HG02610 (cell line): ENCODE results near the gene ROR2.

Experiments used
- ATAC-seq: cut with Tn5 transposase; IDR thresholded peaks from one replicate; pipeline ENCODE4 v1.9.1; 2021; ENCODE audit warnings: mild to moderate bottlenecking, moderate library complexity; ENCODE audit not compliant: unreplicated experiment

The ROR2 gene

GRCh38 chr9:91820126-91820750 lies 129.8 kb downstream of the ROR2 start:
- no peak for ATAC-seq

DNA sequence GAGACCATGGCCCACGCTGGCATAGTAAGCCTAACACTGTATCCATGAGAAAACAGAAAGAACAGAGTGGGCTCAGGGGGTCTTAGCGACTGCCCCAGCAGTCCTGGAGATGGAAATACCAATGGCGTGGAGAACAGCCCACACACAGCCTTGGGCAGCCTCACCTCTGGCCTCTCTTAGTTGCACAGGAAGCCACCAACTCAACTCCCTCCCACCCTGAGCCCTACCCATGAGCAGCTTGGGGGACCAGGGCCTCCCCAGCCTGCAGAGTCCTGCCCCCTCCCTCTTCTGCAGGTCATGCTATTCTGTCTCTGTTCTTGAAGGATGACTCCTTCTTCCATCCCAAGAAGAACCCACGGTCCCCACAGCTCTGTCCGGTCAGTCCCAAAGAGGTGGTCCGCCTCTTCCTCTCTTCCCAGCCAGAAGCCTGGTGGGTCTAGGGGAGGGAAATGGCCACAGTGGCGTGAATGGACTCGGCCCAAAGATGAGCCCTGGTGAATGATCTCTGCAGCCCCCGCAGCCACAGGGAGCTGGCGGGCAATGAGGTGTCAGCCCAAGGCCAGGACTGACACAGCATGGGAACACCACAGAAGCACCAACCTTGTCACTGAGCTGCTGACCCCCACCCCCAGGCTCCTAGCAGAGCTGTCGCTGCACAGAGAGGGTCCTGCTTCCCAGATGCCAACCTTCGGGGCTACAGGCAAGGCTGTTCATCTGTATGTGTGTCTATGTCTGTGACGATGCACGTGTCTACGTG lies 131.2 kb downstream of the ROR2 start:
- ATAC-seq: no peak

- no peak for ATAC-seq
Measured at GRCh38 chr9:91818225-91818585, 131.8 kb downstream of the ROR2 start.

DNA sequence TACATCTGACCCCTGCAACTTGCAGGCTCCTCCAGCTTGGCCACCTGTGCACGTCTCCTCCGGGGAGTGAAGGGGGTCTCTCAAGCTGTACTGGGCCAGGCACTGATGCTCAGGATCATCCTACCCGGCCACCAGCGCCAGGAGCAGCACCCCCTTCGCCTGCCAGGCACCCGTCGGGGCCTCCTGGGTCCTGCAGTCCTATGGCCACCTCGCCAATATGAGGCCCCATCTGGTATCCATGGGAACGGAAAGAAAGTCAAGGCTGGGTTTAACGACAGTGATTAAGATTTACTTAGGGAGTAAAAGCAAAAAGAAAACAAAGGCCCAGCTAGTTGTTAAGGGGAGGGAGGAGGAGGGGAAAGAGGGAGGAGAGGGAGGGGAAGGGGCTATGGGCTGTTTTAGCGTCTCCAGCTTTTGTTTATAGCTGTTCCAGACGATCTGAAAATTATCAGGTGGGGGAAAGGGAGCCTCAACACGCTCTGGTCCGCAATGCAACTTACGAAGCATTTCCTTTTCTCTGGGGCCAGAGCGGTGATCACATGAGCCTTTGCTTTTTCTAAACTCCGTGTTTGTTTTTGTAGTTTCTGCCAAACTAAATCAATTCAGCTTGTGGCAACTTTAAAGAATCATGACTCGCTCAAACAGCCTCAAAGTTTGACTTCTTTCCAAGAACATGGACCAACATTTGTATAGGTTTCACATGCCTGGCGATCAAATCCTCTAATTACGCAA lies 132.4 kb downstream of the ROR2 start:
- no peak for ATAC-seq

GRCh38 chr9:91817106-91817492 lies 132.9 kb downstream of the ROR2 start:
- ATAC-seq: no peak

DNA sequence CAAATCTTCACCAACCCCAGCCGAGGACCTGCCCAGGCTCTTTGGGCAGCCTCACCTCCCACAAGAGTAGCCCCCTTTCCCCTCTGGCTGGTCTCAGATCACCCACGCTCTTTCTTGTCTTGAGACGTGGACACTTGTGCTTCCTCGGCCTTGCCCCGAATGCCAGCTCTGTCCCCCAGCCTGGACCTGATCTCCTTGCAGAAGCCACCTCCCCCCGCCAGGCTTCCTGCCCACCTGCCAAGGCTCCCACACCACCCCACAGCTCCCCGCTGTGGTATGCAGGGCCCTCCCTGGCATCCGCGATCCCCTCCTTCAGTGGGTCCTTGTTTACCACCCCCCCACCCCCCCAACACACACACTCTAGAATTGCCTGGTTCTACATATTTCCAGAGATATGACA lies 133.7 kb downstream of the ROR2 start:
- no peak for ATAC-seq

DNA sequence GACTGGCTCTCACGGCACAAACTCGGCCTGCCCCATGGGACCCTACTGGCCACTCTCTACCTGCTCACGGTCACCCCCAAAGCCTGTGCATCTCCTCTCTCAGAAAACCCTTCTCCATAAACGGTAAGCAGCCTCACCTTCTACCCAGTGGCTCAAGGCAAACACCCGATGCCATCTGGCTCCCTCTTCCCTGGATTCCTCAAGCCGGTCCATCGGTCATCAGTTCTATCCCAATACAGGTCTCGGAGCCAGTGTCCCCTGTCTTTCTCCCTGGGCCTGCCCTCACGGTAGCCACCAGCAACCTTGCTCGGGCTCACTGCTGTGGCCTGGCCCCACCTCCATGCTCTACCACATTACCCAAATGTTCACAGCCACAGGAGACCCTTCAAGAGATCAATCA lies 134.1 kb downstream of the ROR2 start:
- ATAC-seq: no peak

DNA sequence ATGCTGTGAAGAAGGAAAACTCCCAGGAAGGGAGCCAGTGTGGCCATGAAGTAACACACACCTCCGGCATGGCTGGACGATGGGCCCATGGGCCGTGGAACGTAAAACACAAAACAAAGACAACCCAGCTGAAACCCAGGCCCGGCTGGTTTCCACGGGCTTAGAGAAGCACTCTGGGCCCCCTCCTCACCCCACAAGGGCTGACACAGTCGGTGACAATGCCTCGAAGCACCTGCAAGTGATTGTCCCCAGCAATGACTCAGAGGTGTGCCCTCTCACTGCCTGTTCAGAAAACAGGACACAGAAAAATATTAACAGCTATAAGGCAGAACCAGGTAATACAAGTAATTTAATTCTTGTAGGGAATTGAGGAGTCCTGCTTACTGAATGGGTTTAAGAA lies 135.3 kb downstream of the ROR2 start:
- ATAC-seq: no peak

DNA sequence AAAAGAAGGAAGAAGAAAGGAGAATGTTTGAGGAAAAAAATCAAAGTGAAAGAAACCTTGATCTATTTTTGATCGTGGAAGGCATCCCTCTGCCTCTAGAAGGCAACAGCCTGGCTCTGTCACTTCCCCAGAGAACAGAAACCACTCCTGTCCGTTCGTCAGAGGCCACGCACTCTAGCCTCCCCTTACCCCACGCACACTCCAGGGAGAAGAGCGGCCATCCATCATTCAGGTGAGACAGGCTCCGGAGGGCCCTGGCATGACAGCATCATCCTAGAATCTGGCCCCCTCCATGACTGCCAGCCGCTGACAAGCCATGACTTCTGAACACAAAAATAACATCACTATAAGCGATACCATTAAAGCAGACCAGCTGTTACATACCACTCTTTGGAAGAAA lies 135.8 kb downstream of the ROR2 start:
- no peak for ATAC-seq

DNA sequence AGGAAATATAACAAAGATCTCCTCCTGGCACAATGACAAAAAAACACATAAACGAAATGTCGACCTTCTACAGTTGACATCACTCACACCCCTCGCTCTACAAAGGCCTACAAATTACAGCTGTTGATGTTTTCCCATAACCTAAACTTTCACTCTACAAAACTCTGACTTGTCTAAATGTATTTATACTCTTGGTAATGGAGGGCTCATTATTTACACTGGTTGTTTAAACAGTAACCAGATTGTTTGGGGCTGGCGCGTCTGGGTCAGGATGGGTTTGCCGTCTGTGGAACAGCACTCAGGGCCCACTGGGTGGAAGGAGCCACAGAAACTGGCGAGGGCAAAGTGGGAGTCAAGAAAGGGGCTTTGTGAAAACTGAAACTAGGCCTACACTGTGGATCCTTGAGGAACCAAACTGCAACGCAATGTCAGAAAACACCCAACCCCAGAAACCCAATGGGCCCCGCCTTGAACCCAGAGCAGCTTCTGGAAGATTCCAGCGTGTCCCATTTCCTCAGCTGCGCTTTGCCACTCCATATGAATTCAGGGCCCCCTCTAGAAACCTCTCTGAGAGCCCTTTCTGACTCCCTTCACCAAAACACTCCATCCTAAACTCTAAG lies 136.7 kb downstream of the ROR2 start:
- ATAC-seq: no peak

- ATAC-seq: no peak
Measured at GRCh38 chr9:91812191-91812590, 137.8 kb downstream of the ROR2 start.

GRCh38 chr9:91811024-91811909 lies 138.8 kb downstream of the ROR2 start:
- ATAC-seq: no peak

GRCh38 chr9:91810286-91810905 lies 139.6 kb downstream of the ROR2 start:
- no peak for ATAC-seq

DNA sequence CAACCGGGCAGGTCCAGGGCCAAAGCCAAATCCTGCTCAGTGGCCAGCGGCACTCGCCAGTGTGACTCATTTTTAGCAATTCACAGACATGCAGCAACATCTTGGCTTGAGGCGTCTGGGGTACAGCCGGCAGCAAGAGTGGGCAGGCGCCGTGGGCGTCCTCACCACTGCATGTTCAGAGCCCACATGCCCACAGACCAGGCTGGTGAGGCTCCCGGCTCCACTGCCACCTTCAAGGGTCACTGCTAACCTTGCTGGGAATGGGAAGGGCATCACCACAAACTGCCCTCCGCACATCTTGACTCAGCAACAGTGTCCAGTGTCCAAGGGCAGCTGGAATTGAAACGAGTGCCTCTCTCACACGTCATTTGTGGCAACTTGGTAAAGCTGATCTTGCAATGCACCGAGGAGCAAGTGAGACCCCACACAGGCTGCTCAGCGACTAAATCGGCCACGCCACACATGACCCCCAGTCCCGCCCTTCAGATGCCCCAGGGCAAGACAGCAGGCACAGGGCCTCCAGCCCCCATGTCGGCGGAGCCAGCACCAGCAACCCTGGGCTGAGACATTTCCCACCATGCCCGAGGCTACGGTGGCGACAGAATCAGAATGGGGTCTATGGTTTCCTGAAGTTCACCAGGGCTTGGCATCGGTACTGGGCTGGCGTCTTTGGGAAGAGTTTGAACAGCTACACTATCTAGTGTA lies 140.3 kb downstream of the ROR2 start:
- no peak for ATAC-seq

DNA sequence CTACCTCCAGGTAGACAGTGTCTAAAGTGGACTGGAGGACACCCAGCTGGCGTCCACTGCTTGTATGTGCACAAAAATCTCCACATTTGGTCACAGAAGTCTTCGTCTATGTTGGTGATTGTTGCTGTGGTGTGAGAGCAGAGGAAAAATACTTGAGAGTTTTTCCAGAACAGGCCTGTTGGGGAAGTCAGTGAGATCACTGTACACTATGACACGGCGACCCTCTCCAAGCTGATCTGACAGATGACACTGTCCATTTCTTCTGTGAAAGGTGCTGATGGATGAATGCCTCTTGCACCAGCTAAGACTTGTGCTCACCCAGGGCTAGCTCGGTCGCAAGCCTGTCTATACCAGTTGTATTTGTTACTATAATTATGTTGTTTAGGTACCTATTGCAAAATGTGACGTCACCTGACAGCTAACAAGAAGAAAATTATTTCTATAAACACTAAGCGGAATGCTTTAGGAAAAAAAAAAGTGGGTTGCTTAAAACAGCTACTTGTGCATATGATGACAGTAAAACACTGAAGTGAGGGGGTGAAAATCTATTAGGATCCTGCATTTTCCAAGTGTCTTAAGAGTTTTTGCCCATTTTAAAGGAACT lies 142.3 kb downstream of the ROR2 start:
- ATAC-seq: no peak

DNA sequence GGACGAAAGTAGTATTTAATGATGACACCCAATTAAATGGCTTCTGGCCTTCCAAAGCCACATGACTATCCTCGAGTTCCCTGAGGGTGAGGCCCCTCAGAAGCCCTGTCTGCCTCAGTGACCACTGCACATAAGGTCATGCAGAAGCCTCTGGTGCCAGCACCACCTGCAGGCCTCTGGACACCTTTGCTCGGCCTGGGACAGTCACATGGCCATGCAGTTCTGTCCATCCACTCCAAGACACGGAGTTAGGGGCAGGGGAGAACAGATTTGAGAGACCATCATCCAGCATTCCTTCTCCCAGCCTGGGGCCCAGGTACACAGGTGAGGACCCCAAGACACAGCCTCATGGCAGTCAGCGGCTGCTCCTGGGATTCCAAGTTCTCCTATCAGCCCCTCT lies 145.0 kb downstream of the ROR2 start:
- ATAC-seq: no peak

- ATAC-seq: no peak
Measured at GRCh38 chr9:91803970-91804752, 145.9 kb downstream of the ROR2 start.

- ATAC-seq: no peak
Measured at GRCh38 chr9:91803151-91803940, 146.7 kb downstream of the ROR2 start.
